ENCODE results near the gene CYREN.

The CYREN gene

DNA sequence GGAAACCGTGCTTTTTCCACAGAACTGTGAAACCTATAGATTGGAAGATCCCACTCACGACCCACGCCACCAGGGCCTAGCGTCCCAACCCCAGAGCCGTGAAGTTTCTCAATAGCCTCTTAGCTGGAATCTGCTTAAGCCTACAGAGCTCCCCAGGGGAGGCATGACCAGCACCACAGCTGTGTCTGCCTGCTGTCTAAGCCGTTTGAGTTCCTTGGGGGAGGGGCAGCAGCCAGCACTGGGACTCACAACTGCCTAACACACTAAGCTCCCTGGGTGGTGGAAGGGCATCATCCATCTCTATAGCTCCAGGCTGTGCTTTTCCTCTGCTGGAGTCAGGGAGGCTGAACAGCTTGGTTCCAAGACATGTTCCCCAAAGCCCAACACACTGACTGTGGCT lies 48.6 kb downstream of the CYREN start:
- DNase-seq (ENCODE audit: low spot score), result no peak
- H3K27ac ChIP-seq (ENCODE audit: poor library complexity, severe bottlenecking), result no peak overlapping the region

DNA sequence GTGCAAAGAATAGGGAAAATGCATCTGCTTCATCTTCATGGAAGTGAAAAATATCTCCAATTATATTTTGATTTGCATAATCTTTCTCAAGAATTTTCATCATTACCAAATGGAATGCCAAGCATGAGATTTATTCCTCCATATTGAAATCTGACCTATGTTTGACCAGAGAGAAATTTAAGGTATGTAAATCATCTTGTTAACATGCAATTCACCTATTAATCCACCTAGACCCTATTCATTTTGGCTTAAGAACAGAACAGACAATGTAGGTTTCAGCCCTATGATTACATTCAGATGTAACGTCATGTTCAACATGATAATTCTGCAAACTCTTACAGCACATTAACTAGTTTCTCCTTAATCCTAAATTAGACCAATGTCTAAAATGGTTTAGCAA lies 53.4 kb downstream of the CYREN start:
- H3K4me3 ChIP-seq (ENCODE audit: severe bottlenecking), result no peak overlapping the region
- ATAC-seq (ENCODE audit: low read depth) (no peak), DNase-seq (ENCODE audit: low spot score) (no peak)
- TF ChIP-seq, protein P1, sequence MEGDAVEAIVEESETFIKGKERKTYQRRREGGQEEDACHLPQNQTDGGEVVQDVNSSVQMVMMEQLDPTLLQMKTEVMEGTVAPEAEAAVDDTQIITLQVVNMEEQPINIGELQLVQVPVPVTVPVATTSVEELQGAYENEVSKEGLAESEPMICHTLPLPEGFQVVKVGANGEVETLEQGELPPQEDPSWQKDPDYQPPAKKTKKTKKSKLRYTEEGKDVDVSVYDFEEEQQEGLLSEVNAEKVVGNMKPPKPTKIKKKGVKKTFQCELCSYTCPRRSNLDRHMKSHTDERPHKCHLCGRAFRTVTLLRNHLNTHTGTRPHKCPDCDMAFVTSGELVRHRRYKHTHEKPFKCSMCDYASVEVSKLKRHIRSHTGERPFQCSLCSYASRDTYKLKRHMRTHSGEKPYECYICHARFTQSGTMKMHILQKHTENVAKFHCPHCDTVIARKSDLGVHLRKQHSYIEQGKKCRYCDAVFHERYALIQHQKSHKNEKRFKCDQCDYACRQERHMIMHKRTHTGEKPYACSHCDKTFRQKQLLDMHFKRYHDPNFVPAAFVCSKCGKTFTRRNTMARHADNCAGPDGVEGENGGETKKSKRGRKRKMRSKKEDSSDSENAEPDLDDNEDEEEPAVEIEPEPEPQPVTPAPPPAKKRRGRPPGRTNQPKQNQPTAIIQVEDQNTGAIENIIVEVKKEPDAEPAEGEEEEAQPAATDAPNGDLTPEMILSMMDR (IDR thresholded peaks at IDR 0.05; ENCODE audit: poor library complexity, severe bottlenecking), result no peak
- no peaks in the 10 kb centered on the region for H3K4me1 ChIP-seq (ENCODE audit: insufficient read depth, poor library complexity, severe bottlenecking)
- H3K36me3 ChIP-seq (ENCODE audit: low read depth), result no peaks in the 10 kb centered on the region
- H3K27me3 ChIP-seq (ENCODE audit: insufficient read depth, poor library complexity, severe bottlenecking), result no peaks in the 10 kb centered on the region
- H3K27ac ChIP-seq (ENCODE audit: poor library complexity, severe bottlenecking), result no peak overlapping the region
- peaks cover 8% of the 10 kb centered on the region for H3K9me3 ChIP-seq (ENCODE audit: severe bottlenecking)

More for the DNA sequence above, 48.6 kb downstream of the CYREN start:
- no peaks in the 10 kb centered on the region for H3K4me1 ChIP-seq (ENCODE audit: insufficient read depth, poor library complexity, severe bottlenecking)
- H3K4me3 ChIP-seq (ENCODE audit: severe bottlenecking), result no peak overlapping the region
- H3K36me3 ChIP-seq (ENCODE audit: low read depth), result no peaks in the 10 kb centered on the region
- no peaks in the 10 kb centered on the region for H3K27me3 ChIP-seq (ENCODE audit: insufficient read depth, poor library complexity, severe bottlenecking)
- no peak for ATAC-seq (ENCODE audit: low read depth)
- H3K9me3 ChIP-seq (ENCODE audit: severe bottlenecking), result peaks cover 8% of the 10 kb centered on the region
- TF ChIP-seq, protein P1 (IDR thresholded peaks at IDR 0.05; ENCODE audit: poor library complexity, severe bottlenecking), result no peak

Measured in RWPE2 (cell line).